Measurements from ENCODE around the gene DRD4.
A peak's percentile ranks its signal among the peaks of the same experiment; 100 is the strongest.

The DRD4 gene

GRCh38 chr11:609341-609811, 27.7 kb upstream of the DRD4 start:
- H3K4me3 ChIP-seq (ENCODE audit: low read depth, low read length), result no peak overlapping the region

GRCh38 chr11:610146-610801, 26.8 kb upstream of the DRD4 start:
- H3K4me3 ChIP-seq (ENCODE audit: low read depth, low read length), result no peak overlapping the region

- no peak overlapping the region for H3K4me3 ChIP-seq (ENCODE audit: low read depth, low read length)
Measured at GRCh38 chr11:611001-611996, 25.8 kb upstream of the DRD4 start.

- H3K4me3 ChIP-seq (ENCODE audit: low read depth, low read length), result no peak overlapping the region
Measured at GRCh38 chr11:612201-612960, 24.7 kb upstream of the DRD4 start.

GRCh38 chr11:612961-613300, 24.1 kb upstream of the DRD4 start:
- H3K4me3 ChIP-seq (ENCODE audit: low read depth, low read length), result no peak overlapping the region

GRCh38 chr11:613369-613968, 23.6 kb upstream of the DRD4 start:
- H3K4me3 ChIP-seq (ENCODE audit: low read depth, low read length), result no peak overlapping the region

GRCh38 chr11:614021-614622, 22.9 kb upstream of the DRD4 start:
- H3K4me3 ChIP-seq (ENCODE audit: low read depth, low read length), result no peak overlapping the region

GRCh38 chr11:614623-615503, 22.2 kb upstream of the DRD4 start:
- H3K4me3 ChIP-seq (ENCODE audit: low read depth, low read length), result peak overlapping the region; percentile 61

GRCh38 chr11:615504-616319, 21.4 kb upstream of the DRD4 start, which contains the start of gene IRF7:
Gene IRF7 (minus strand): TSS chr11:615950. CDS start chr11:615364, 586 bp downstream.
- peak within 1 kb of the TSS; percentile 61 for H3K4me3 ChIP-seq (ENCODE audit: low read depth, low read length)

GRCh38 chr11:616320-617198, 20.5 kb upstream of the DRD4 start:
- H3K4me3 ChIP-seq (ENCODE audit: low read depth, low read length), result no peak overlapping the region

- H3K4me3 ChIP-seq (ENCODE audit: low read depth, low read length), result no peak overlapping the region
Measured at GRCh38 chr11:617199-617911, 19.7 kb upstream of the DRD4 start.

GRCh38 chr11:617912-618682, 19.0 kb upstream of the DRD4 start:
- H3K4me3 ChIP-seq (ENCODE audit: low read depth, low read length), result no peak overlapping the region

- H3K4me3 ChIP-seq (ENCODE audit: low read depth, low read length), result no peak overlapping the region
Measured at GRCh38 chr11:618856-619627, 18.0 kb upstream of the DRD4 start.

- no peak overlapping the region for H3K4me3 ChIP-seq (ENCODE audit: low read depth, low read length)
Measured at GRCh38 chr11:619628-620050, 17.4 kb upstream of the DRD4 start.

GRCh38 chr11:620201-620600, 16.9 kb upstream of the DRD4 start:
- H3K4me3 ChIP-seq (ENCODE audit: low read depth, low read length), result no peak overlapping the region

Measured in iPS-11a (cell line).